ENCODE data around the gene CCM2.

DNA sequence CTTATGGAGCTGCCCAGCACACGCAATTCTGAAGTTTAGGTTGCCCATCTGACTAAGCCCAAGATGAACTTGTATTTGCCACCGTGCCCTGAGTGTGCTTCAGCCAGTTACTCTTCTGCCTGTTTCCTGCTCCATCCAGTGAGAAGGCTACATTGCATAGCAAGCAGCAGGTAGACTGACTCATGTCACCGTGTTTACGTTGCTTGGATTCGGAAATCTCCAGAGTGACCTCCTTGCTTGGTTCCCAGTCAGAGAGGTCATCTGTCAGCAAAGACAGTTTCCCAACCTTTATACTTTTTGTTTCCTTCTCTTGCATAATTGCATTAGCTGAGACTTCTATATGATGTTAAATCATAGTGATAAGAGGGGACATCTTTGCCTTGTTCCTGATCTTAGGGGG lies 57.9 kb downstream of the CCM2 start:
- TF ChIP-seq, protein P1, sequence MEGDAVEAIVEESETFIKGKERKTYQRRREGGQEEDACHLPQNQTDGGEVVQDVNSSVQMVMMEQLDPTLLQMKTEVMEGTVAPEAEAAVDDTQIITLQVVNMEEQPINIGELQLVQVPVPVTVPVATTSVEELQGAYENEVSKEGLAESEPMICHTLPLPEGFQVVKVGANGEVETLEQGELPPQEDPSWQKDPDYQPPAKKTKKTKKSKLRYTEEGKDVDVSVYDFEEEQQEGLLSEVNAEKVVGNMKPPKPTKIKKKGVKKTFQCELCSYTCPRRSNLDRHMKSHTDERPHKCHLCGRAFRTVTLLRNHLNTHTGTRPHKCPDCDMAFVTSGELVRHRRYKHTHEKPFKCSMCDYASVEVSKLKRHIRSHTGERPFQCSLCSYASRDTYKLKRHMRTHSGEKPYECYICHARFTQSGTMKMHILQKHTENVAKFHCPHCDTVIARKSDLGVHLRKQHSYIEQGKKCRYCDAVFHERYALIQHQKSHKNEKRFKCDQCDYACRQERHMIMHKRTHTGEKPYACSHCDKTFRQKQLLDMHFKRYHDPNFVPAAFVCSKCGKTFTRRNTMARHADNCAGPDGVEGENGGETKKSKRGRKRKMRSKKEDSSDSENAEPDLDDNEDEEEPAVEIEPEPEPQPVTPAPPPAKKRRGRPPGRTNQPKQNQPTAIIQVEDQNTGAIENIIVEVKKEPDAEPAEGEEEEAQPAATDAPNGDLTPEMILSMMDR (IDR thresholded peaks at IDR 0.05), result no peak
- TF ChIP-seq EP300 (IDR thresholded peaks at IDR 0.05) (no peak), POLR2A (IDR thresholded peaks at IDR 0.05) (no peak), POLR2AphosphoS5 (IDR thresholded peaks at IDR 0.05) (no peak)
